GM12872 (cell line): ENCODE results near the gene HM13.

ENCODE experiments used
- TF ChIP-seq, protein P1 (sequence below): IDR thresholded peaks from 3 replicates; pipeline ENCODE4 v1.5.1; 2011; ENCODE audit warnings: low read depth, mild to moderate bottlenecking, low read length, moderate library complexity; ENCODE audit not compliant: insufficient read depth

The HM13 gene

DNA sequence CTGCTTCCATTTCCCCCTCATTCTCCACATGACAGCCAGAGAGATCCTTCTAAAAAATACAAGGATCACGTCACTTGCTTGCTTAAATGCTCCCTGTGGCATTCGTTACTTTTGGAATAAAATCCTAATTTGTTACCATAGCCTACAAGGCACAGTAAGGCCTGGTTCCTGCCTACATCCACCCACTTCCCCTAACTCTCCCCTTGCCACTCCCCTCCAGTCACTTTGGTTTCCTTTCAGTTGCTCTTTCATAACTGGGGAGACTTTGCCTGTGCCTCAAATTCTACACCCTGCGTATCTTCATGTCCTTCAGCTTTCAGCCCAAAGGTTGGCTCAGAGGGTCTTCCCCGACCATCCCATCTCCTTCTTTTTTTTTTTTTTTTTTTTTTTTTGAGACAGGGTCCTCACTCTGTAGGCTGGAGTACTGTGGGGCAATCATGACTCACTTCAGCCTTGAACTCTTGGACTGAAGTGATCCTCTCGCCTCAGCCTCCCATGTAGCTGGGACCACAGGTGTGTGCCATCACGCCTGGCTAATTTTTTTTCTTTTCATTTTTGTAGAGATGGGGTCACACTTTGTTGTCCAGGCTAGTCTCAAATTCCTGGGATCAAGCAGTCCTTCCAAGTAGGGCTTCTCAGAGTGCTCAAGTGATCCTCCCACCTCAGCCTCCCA is 103.3 kb downstream of the HM13 start:
- TF ChIP-seq, protein P1, sequence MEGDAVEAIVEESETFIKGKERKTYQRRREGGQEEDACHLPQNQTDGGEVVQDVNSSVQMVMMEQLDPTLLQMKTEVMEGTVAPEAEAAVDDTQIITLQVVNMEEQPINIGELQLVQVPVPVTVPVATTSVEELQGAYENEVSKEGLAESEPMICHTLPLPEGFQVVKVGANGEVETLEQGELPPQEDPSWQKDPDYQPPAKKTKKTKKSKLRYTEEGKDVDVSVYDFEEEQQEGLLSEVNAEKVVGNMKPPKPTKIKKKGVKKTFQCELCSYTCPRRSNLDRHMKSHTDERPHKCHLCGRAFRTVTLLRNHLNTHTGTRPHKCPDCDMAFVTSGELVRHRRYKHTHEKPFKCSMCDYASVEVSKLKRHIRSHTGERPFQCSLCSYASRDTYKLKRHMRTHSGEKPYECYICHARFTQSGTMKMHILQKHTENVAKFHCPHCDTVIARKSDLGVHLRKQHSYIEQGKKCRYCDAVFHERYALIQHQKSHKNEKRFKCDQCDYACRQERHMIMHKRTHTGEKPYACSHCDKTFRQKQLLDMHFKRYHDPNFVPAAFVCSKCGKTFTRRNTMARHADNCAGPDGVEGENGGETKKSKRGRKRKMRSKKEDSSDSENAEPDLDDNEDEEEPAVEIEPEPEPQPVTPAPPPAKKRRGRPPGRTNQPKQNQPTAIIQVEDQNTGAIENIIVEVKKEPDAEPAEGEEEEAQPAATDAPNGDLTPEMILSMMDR, result no peak
